ENCODE measurements around the gene IRX6.

IRX6 gene

GRCh38 chr16:55330781-55331647 lies 7.0 kb downstream of the IRX6 start:
- TF ChIP-seq NFRKB (IDR thresholded peaks at IDR 0.05) (no peak), BHLHE40 (IDR thresholded peaks at IDR 0.05; ENCODE audit: borderline replicate concordance) (no peak), ARNT (IDR thresholded peaks at IDR 0.05) (no peak), ZNF384 (IDR thresholded peaks at IDR 0.05) (no peak), FOXK2 (IDR thresholded peaks at IDR 0.05) (no peak), L3MBTL2 (conservative IDR thresholded peaks at IDR 0.05) (no peak), PKNOX1 (IDR thresholded peaks at IDR 0.05) (no peak), LEF1 (IDR thresholded peaks at IDR 0.05; ENCODE audit: borderline replicate concordance) (no peak), ELF4 (IDR thresholded peaks at IDR 0.05) (no peak), TARDBP (IDR thresholded peaks at IDR 0.05) (no peak), FOXA1 (IDR thresholded peaks at IDR 0.05) (no peak), FOXM1 (IDR thresholded peaks at IDR 0.05; ENCODE audit: borderline replicate concordance) (no peak)
- CTCF ChIA-PET: interaction anchor here (0.9 kb wide), 1 partner anchor 9 kb away, joined by 5 read pairs; no protein-coding TSS in a partner anchor
- POLR2A ChIA-PET: no interaction called here
- no peak for DNase-seq (ENCODE audit: extremely low spot score)

GRCh38 chr16:55331648-55332185 lies 7.7 kb downstream of the IRX6 start:
- no peak for DNase-seq (ENCODE audit: extremely low spot score)
- CTCF ChIA-PET: interaction anchor here (0.9 kb wide), 1 partner anchor 9 kb away, joined by 5 read pairs; no protein-coding TSS in a partner anchor
- POLR2A ChIA-PET: no interaction called here
- TF ChIP-seq PKNOX1 (IDR thresholded peaks at IDR 0.05): no peak
- no peak for TF ChIP-seq ARNT (IDR thresholded peaks at IDR 0.05)
- TF ChIP-seq FOXK2 (IDR thresholded peaks at IDR 0.05): no peak
- no peak for TF ChIP-seq TARDBP (IDR thresholded peaks at IDR 0.05)
- no peak for TF ChIP-seq SP1 (IDR thresholded peaks at IDR 0.05)
- TF ChIP-seq BHLHE40 (IDR thresholded peaks at IDR 0.05; ENCODE audit: borderline replicate concordance): no peak
- no peak for TF ChIP-seq SUZ12 (IDR thresholded peaks at IDR 0.05)
- TF ChIP-seq FOXM1 (IDR thresholded peaks at IDR 0.05; ENCODE audit: borderline replicate concordance): no peak
- no peak for TF ChIP-seq LEF1 (IDR thresholded peaks at IDR 0.05; ENCODE audit: borderline replicate concordance)
- TF ChIP-seq FOXA1 (IDR thresholded peaks at IDR 0.05): no peak
- no peak for TF ChIP-seq NFRKB (IDR thresholded peaks at IDR 0.05)
- no peak for TF ChIP-seq HDGF (IDR thresholded peaks at IDR 0.05; ENCODE audit: borderline replicate concordance)
- no peak for TF ChIP-seq L3MBTL2 (conservative IDR thresholded peaks at IDR 0.05)
- no peak for TF ChIP-seq ELF4 (IDR thresholded peaks at IDR 0.05)
- TF ChIP-seq CTBP1 (IDR thresholded peaks at IDR 0.05; ENCODE audit: borderline replicate concordance): no peak
- no peak for TF ChIP-seq ZNF384 (IDR thresholded peaks at IDR 0.05)

- POLR2A ChIA-PET: interaction anchor here (1.6 kb wide), 1 partner anchor 10 kb away, joined by 5 read pairs; the partner anchor contains the start of gene IRX6
- DNase-seq (ENCODE audit: extremely low spot score): no peak
- TF ChIP-seq SUZ12 (IDR thresholded peaks at IDR 0.05): no peak
- TF ChIP-seq FOXM1 (IDR thresholded peaks at IDR 0.05; ENCODE audit: borderline replicate concordance): no peak
- TF ChIP-seq ZNF384 (IDR thresholded peaks at IDR 0.05): no peak
- CTCF ChIA-PET: interaction anchor here (0.6 kb wide), 1 partner anchor 1714 kb away, joined by 3 read pairs; no protein-coding TSS in a partner anchor
Observed at GRCh38 chr16:55333684-55334083, 9.7 kb downstream of the IRX6 start.

GRCh38 chr16:55338646-55339045 lies 14.6 kb downstream of the IRX6 start:
- POLR2A ChIA-PET: no interaction called here
- no peak for DNase-seq (ENCODE audit: extremely low spot score)
- TF ChIP-seq SP1 (IDR thresholded peaks at IDR 0.05) (no peak), CTBP1 (IDR thresholded peaks at IDR 0.05; ENCODE audit: borderline replicate concordance) (no peak), PKNOX1 (IDR thresholded peaks at IDR 0.05) (no peak), TARDBP (IDR thresholded peaks at IDR 0.05) (no peak), HDGF (IDR thresholded peaks at IDR 0.05; ENCODE audit: borderline replicate concordance) (no peak), L3MBTL2 (conservative IDR thresholded peaks at IDR 0.05) (no peak), FOXA1 (IDR thresholded peaks at IDR 0.05) (no peak), SUZ12 (IDR thresholded peaks at IDR 0.05) (no peak), BHLHE40 (IDR thresholded peaks at IDR 0.05; ENCODE audit: borderline replicate concordance) (no peak), FOXK2 (IDR thresholded peaks at IDR 0.05) (no peak), FOXM1 (IDR thresholded peaks at IDR 0.05; ENCODE audit: borderline replicate concordance) (no peak), ZNF384 (IDR thresholded peaks at IDR 0.05) (no peak), NFRKB (IDR thresholded peaks at IDR 0.05) (no peak), LEF1 (IDR thresholded peaks at IDR 0.05; ENCODE audit: borderline replicate concordance) (no peak)
- CTCF ChIA-PET: no interaction called here

- CTCF ChIA-PET: no interaction called here
- DNase-seq (ENCODE audit: extremely low spot score): no peak
Observed at GRCh38 chr16:55340445-55340844, 16.4 kb downstream of the IRX6 start.

More at GRCh38 chr16:55340445-55340844, 16.4 kb downstream of the IRX6 start:
- POLR2A ChIA-PET: no interaction called here
- TF ChIP-seq FOXA1 (IDR thresholded peaks at IDR 0.05) (no peak), FOXM1 (IDR thresholded peaks at IDR 0.05; ENCODE audit: borderline replicate concordance) (no peak), CTBP1 (IDR thresholded peaks at IDR 0.05; ENCODE audit: borderline replicate concordance) (no peak), SP1 (IDR thresholded peaks at IDR 0.05) (no peak), BHLHE40 (IDR thresholded peaks at IDR 0.05; ENCODE audit: borderline replicate concordance) (no peak), NFRKB (IDR thresholded peaks at IDR 0.05) (no peak), TARDBP (IDR thresholded peaks at IDR 0.05) (no peak), L3MBTL2 (conservative IDR thresholded peaks at IDR 0.05) (no peak), ZNF384 (IDR thresholded peaks at IDR 0.05) (no peak), LEF1 (IDR thresholded peaks at IDR 0.05; ENCODE audit: borderline replicate concordance) (no peak)
